Trophoblast cell (in vitro differentiated cells and primary cell): ENCODE measurements around the gene PHF11.

ENCODE experiments used
- DNase-seq, 2 donors: peaks; one replicate each; pipeline ENCODE4 v3.0.0-alpha.2; 2016
- H2AFZ ChIP-seq: 2 replicates; pipeline ENCODE4 v1.6.1; 2013; ENCODE audit warnings: low read length, moderate library complexity, mild to moderate bottlenecking; ENCODE audit not compliant: insufficient read depth, poor library complexity
- H2AK5ac ChIP-seq: 2 replicates; pipeline ENCODE4 v1.6.1; 2013; ENCODE audit warnings: mild to moderate bottlenecking, low read length
- H2BK120ac ChIP-seq: 2 replicates; pipeline ENCODE4 v1.6.1; 2013; ENCODE audit warnings: low read length, mild to moderate bottlenecking, moderate library complexity; ENCODE audit not compliant: insufficient read depth, poor library complexity
- H2BK12ac ChIP-seq: 2 replicates; pipeline ENCODE4 v1.6.1; 2013; ENCODE audit warnings: mild to moderate bottlenecking, low read length, moderate library complexity
- H2BK5ac ChIP-seq: 2 replicates; pipeline ENCODE4 v1.6.1; 2013; ENCODE audit warnings: low read length, low read depth, moderate library complexity, mild to moderate bottlenecking; ENCODE audit not compliant: poor library complexity
- H3K14ac ChIP-seq: 2 replicates; pipeline ENCODE4 v1.6.1; 2013; ENCODE audit warnings: mild to moderate bottlenecking, low read length
- H3K18ac ChIP-seq: 2 replicates; pipeline ENCODE4 v1.6.1; 2013; ENCODE audit warnings: mild to moderate bottlenecking, low read length
- H3K23ac ChIP-seq: 2 replicates; pipeline ENCODE4 v1.6.1; 2013; ENCODE audit warnings: low read length
- H3K27ac ChIP-seq: 2 replicates; pipeline ENCODE4 v1.5.1; 2013; ENCODE audit warnings: low read depth, mild to moderate bottlenecking, inconsistent platforms, low read length, moderate library complexity
- H3K27me3 ChIP-seq: 2 replicates; pipeline ENCODE4 v1.6.1; 2013; ENCODE audit warnings: inconsistent platforms, mild to moderate bottlenecking, low read length, moderate library complexity; ENCODE audit not compliant: insufficient read depth
- H3K36me3 ChIP-seq, 2 experiments: 1 replicate in 1 of 2; 2 replicates in 1 of 2; pipeline ENCODE4 v1.6.1; 2013; ENCODE audit warnings: low read length in 2 of 2, mild to moderate bottlenecking in 2 of 2, moderate library complexity in 1 of 2; ENCODE audit not compliant: insufficient read depth in 2 of 2, control insufficient read depth in 1 of 2
- H3K4ac ChIP-seq: 2 replicates; pipeline ENCODE4 v1.6.1; 2013; ENCODE audit warnings: low read depth, mild to moderate bottlenecking, low read length, moderate library complexity
- H3K4me1 ChIP-seq, 2 experiments: 1 replicate in 1 of 2; 2 replicates in 1 of 2; pipeline ENCODE4 v1.6.1; 2013; ENCODE audit warnings: low read length in 2 of 2, mild to moderate bottlenecking in 2 of 2, moderate library complexity in 1 of 2; ENCODE audit not compliant: insufficient read depth in 2 of 2, control insufficient read depth in 1 of 2
- H3K4me2 ChIP-seq: 2 replicates; pipeline ENCODE4 v1.6.1; 2013; ENCODE audit warnings: inconsistent platforms, mild to moderate bottlenecking, low read length, moderate library complexity
- H3K4me3 ChIP-seq: 2 replicates; pipeline ENCODE4 v1.5.1; 2013; ENCODE audit warnings: mild to moderate bottlenecking, low read depth, low read length, inconsistent platforms
- H3K79me1 ChIP-seq: one replicate; pipeline ENCODE4 v1.6.1; 2013; ENCODE audit warnings: low read length
- H3K79me2 ChIP-seq: 2 replicates; pipeline ENCODE4 v1.6.1; 2013; ENCODE audit warnings: low read length, mild to moderate bottlenecking; ENCODE audit not compliant: control insufficient read depth, insufficient read depth, poor library complexity
- H3K9ac ChIP-seq: 2 replicates; pipeline ENCODE4 v1.6.1; 2013; ENCODE audit warnings: mild to moderate bottlenecking, low read length
- H3K9me3 ChIP-seq: 2 replicates; pipeline ENCODE4 v1.6.1; 2013; ENCODE audit warnings: low read depth, mild to moderate bottlenecking, control low read depth, inconsistent platforms, low read length; ENCODE audit not compliant: insufficient read depth
- H4K12ac ChIP-seq: 2 replicates; pipeline ENCODE4 v1.6.1; 2013; ENCODE audit warnings: low read depth, mild to moderate bottlenecking, low read length, moderate library complexity
- H4K8ac ChIP-seq: 2 replicates; pipeline ENCODE4 v1.6.1; 2013; ENCODE audit warnings: low read depth, mild to moderate bottlenecking, low read length, moderate library complexity
- H4K91ac ChIP-seq: one replicate; pipeline ENCODE4 v1.6.1; 2013; ENCODE audit warnings: low read depth, mild to moderate bottlenecking, low read length, moderate library complexity
- WGBS: extraction: QIAGEN DNeasy Blood & Tissue Kit; methylation state at CpG from one replicate; pipeline ENCODE4 v1.1.7; 2013; ENCODE audit warnings: missing lambda C conversion rate; ENCODE audit not compliant: insufficient read length, insufficient coverage; ENCODE audit errors: extremely low coverage; 5-methylcytosine and 5-hydroxymethylcytosine counted together

PHF11 gene

DNA sequence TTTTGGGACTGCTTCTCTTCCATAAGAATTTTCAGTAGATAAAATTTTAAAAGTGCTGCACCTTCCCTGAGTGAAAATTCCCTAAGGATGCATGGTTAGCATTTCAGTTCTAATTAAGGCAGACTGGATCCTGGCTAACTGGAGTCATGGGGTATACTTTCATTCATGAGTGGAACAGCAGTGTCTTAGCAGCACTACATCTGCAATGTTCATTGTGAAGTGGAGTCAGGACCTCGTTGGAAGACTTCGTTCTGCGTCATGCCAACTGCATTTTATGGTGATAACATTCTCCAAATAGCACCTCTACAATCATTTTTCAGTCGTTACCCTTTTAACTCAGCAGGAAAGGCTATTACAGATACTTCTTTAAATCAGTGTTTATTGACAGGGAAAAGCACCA lies 25.5 kb downstream of the PHF11 start:
- no peak overlapping the region for H4K91ac ChIP-seq
- no peak overlapping the region for H2AK5ac ChIP-seq
- no peaks in the 10 kb centered on the region for H3K79me2 ChIP-seq
- no peak overlapping the region for H2BK120ac ChIP-seq
- H4K12ac ChIP-seq = no peak overlapping the region
- no peak overlapping the region for H3K4me3 ChIP-seq
- no peak overlapping the region for H3K18ac ChIP-seq
- peaks cover 0 to 3% of the 10 kb centered on the region in 2 experiments for H3K36me3 ChIP-seq
- no peaks in the 10 kb centered on the region for H3K79me1 ChIP-seq
- WGBS = no CpG with 5 or more reads among the region's 4 CpGs
- no peak overlapping the region for H4K8ac ChIP-seq
- H2BK12ac ChIP-seq = no peak overlapping the region
- no peak for DNase-seq
- H3K4ac ChIP-seq = no peak overlapping the region
- no peak overlapping the region for H3K27ac ChIP-seq
- H3K9ac ChIP-seq = no peak overlapping the region
- no peaks in the 10 kb centered on the region for H3K27me3 ChIP-seq
- no peak overlapping the region for H3K23ac ChIP-seq
- no peak overlapping the region for H3K14ac ChIP-seq
- H3K4me2 ChIP-seq = no peak overlapping the region
- no peaks in the 10 kb centered on the region for H3K9me3 ChIP-seq
- no peak overlapping the region for H2AFZ ChIP-seq
- H3K4me1 ChIP-seq = peaks cover 2% of the 10 kb centered on the region in 2 experiments
- H2BK5ac ChIP-seq = no peak overlapping the region

DNA sequence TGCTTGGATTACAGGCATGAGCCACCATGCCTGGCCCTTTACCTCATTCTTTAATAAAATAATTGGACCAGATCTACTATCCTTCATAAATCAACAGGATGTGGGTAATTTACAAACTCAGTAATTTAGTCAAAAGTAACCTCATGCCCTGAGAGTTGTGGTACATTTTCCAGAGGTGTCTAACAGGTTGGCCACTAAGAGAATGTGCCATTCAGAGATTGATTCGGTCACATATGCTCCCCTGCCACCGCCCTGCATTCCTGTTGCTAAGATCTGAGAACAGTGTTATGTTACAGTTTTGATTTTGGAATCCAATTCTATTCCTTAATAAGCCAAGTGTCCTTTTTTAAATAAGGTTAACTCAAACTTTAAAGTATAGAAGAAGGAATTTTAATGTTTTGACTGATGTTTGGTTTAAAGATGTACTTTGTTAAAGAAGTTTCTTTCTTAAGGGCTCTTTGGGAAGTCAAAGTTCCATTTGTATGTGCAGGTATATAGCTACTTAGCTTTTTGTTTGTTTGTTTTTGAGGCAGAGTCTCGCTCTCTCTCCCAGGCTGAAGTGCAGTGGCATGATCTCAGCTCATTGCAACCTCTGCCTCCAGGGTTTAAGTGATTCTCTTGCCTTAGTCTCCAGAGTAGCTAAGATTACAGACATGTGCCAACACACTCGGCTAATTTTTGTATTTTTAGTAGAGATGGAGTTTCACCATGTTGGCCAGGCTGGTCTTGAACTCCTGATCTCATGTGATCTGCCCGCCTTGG lies 29.2 kb downstream of the PHF11 start:
- no CpG with 5 or more reads among the region's 5 CpGs for WGBS
- H3K79me2 ChIP-seq = no peaks in the 10 kb centered on the region
- no peak overlapping the region for H2BK5ac ChIP-seq
- no peak overlapping the region for H3K23ac ChIP-seq
- no peak for DNase-seq
- H3K4me1 ChIP-seq = no peaks in the 10 kb centered on the region
- H2AK5ac ChIP-seq = no peak overlapping the region
- H3K79me1 ChIP-seq = no peaks in the 10 kb centered on the region
- H3K14ac ChIP-seq = no peak overlapping the region
- no peak overlapping the region for H3K4ac ChIP-seq
- no peak overlapping the region for H3K9ac ChIP-seq
- no peak overlapping the region for H2BK12ac ChIP-seq
- no peak overlapping the region for H4K12ac ChIP-seq
- H3K18ac ChIP-seq = no peak overlapping the region
- H3K27me3 ChIP-seq = no peaks in the 10 kb centered on the region
- no peak overlapping the region for H4K91ac ChIP-seq
- H4K8ac ChIP-seq = no peak overlapping the region
- no peak overlapping the region for H3K4me3 ChIP-seq
- H3K9me3 ChIP-seq = no peaks in the 10 kb centered on the region
- no peak overlapping the region for H2BK120ac ChIP-seq
- H3K36me3 ChIP-seq = peaks cover under 1 to 3% of the 10 kb centered on the region in 2 experiments
- no peak overlapping the region for H3K27ac ChIP-seq
- no peak overlapping the region for H2AFZ ChIP-seq
- no peak overlapping the region for H3K4me2 ChIP-seq

DNA sequence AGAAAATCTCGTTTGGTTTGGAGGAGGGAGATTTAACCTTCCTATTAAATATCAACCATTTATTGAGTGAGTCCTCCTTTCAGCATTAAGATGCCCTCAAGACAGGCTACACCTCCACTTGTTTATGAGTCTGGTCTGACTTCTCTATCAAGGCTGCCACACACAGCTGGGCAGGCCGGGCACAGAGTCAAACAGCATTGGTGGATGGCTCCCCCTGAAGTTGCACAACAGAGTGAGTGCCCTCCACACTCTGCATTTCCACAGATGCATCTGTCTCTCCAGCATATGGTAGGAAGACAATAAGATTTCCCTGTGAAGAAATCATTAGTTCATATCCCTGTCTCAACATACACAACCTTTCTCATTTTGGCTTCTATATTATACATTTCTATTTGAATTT lies 31.4 kb downstream of the PHF11 start:
- Histone ChIP-seq H3K79me1 (no peaks in the 10 kb centered on the region), H3K14ac (no peak overlapping the region), H3K9me3 (no peaks in the 10 kb centered on the region), H3K9ac (no peak overlapping the region), H4K8ac (no peak overlapping the region), H3K4me3 (no peak overlapping the region), H3K4me2 (no peak overlapping the region), H2BK12ac (no peak overlapping the region), H3K4ac (no peak overlapping the region), H3K27ac (no peak overlapping the region), H3K79me2 (no peaks in the 10 kb centered on the region), H3K18ac (no peak overlapping the region), H3K36me3 (peaks cover 1 to 3% of the 10 kb centered on the region in 2 experiments), H4K12ac (no peak overlapping the region), H2AFZ (no peak overlapping the region), H2AK5ac (no peak overlapping the region), H2BK120ac (no peak overlapping the region), H2BK5ac (no peak overlapping the region), H3K27me3 (no peaks in the 10 kb centered on the region), H3K23ac (no peak overlapping the region), H3K4me1 (no peaks in the 10 kb centered on the region), H4K91ac (no peak overlapping the region)
- DNase-seq = no peak
- no CpG with 5 or more reads among the region's 2 CpGs for WGBS

DNA sequence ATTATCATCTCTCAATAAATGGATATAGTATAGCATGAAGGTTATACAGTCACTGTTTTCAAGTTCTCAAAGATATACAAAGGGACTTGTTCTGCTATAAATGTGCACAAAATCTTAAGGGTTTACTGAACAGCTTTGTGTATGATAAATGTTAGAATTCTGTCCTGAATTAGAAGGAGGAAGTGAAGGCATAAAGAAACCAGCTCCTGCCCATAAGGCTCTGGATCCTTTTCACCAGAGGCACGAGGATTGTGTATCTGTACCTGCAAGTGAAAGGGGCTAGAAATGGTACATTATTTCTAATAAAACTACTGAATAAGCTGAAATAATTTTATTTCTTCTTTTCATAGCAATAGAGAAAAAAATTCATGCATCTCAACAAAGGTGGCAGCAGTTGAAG lies 32.4 kb downstream of the PHF11 start:
- no CpG with 5 or more reads among the region's 1 CpG for WGBS
- Histone ChIP-seq H3K9ac (no peak overlapping the region), H2AFZ (no peak overlapping the region), H4K8ac (no peak overlapping the region), H3K23ac (no peak overlapping the region), H3K18ac (no peak overlapping the region), H3K9me3 (no peaks in the 10 kb centered on the region), H3K4me2 (no peak overlapping the region), H2BK120ac (no peak overlapping the region), H3K14ac (no peak overlapping the region), H3K79me1 (no peaks in the 10 kb centered on the region), H2BK5ac (no peak overlapping the region), H3K27ac (no peak overlapping the region), H3K27me3 (no peaks in the 10 kb centered on the region), H3K4me3 (no peak overlapping the region), H3K4ac (no peak overlapping the region), H3K36me3 (peaks cover 1 to 2% of the 10 kb centered on the region in 2 experiments), H3K79me2 (no peaks in the 10 kb centered on the region), H2BK12ac (no peak overlapping the region), H3K4me1 (no peaks in the 10 kb centered on the region), H4K12ac (no peak overlapping the region), H2AK5ac (no peak overlapping the region), H4K91ac (no peak overlapping the region)
- no peak for DNase-seq
